ENCODE data around the gene CCDC71. TPM values are rescaled to one million over a fixed set of nuclear protein-coding genes. Genes with fewer than 3 reads are reported as not detected.

CCDC71 gene
- total RNA-seq, 1 experiment from 2014 or later: 19.0 TPM

- DNase-seq (ENCODE audit: low read depth): no peak
These were observed 34.6 kb downstream of the CCDC71 start for GRCh38 chr3:49131576-49131975.

GRCh38 chr3:49131040-49131439, 35.1 kb downstream of the CCDC71 start:
- DNase-seq (ENCODE audit: low read depth): no peak

DNA sequence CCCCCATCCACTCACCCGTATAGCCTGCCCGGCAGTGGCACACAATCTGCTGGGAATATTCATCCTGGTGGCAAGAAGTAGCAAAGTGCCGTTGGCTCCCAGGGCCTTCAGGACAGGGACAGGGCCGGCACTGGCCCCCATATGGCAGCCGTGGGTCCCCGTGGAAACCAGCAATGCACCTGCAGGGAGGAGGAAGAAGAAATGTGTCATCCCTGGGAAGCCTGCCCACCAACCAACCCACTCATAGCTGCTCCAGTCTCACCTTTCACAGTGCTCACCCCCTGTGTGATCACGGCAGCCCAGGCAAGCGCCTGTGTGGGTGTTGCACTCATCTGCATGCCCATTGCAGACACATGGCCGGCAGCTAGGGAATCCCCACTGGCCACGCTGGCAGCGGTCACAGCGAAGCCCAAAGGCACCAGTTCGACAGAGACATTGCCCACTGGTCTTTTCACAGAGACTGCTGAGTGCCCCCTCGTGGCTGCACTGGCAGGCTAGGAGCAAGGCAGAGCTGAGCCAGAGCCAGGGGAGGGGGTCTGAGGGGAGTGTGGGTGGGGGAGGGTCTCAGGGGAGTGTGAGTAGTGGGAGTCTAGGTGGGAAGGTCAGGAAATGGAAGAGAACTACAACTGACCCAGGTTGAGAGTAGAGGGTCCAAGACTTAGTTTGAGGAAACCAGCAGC, 41.0 kb downstream of the CCDC71 start:
- no peak for DNase-seq (ENCODE audit: low read depth)

GRCh38 chr3:49124203-49124602, 41.9 kb downstream of the CCDC71 start:
- DNase-seq (ENCODE audit: low read depth): no peak

- DNase-seq (ENCODE audit: low read depth): no peak
These were observed 42.4 kb downstream of the CCDC71 start for GRCh38 chr3:49123687-49124086.

DNA sequence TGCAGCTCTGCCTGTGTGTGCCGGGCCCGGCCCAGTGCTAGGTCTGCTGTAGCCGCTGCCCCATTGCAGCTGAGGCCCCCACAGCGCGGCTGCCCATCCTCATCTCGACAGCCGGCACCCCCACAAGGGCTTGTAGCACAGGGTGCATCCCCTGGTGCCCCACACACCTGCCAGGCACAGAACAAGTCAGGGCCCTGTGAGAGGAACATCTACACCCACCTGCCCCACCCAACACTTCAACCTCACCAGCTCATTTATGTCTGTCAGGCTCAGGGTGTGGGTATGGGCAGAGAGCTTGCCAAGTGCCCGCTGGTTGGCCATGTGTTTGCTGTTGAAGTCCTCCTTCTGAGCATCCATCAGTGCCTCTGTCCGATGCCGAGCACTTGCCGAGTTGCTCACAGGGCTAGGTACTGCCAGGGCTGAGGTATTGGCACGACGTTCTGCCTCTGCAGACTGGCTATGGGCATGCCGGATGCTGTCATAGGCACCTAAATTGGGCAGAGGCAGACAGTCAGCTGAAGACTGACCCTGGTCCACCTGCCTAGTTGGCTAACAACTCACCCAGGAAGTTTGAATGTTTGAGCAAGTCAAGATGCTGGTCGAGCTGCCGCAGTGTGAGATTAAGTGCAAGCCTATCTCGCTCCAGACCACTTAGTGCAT, 43.1 kb downstream of the CCDC71 start:
- no peak for DNase-seq (ENCODE audit: low read depth)

- DNase-seq (ENCODE audit: low read depth): no peak
These were observed 43.7 kb downstream of the CCDC71 start for GRCh38 chr3:49122451-49122850.

DNA sequence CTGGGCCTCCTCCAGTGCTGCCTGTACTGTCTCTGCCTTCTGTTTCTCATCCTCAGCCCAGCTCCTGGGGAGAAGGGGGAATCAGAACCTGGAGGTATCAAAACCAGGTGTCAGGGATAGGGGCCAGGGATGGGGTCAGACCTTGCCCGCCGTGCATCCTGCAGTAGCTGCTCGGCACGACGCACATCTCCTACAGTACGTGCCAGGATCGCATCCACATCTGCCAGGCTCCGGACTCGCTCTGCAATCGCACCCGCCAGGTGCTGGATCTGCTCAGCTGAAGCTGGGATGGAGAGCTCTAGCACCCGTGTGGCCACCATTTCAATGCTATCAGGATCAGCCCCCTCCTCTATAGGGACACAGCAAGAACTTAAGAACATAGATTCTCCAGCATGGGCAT, 44.1 kb downstream of the CCDC71 start:
- no peak for DNase-seq (ENCODE audit: low read depth)

DNA sequence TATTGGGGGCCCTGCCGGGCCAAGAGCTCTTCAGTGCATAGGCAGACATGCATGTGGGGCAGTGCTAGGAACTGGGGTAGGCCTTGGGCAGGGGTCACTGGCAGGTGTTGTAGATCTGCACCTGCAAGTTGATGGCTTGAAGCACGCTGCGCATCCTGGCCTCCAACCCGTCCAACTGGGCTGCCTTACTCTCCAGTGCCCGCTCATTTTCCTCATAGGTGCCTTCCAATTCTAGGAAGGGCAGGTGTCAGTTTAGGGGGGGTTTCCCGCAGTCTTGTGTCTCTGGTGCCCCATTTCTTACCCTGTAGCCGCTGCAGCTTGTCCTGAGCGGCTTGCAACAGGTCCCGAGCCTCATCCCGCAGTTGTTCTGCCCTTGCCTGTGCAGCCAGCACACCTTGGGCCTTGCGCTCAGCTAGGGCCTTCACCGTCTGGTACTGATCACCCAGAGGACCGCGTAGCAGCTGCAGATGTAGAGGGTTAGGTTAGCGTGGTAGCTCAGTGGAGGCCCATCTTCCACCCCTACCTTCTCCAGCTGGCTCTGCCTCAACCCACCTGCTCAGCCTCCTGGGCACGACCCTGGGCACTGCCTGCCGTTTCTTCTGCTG, 44.9 kb downstream of the CCDC71 start:
- no peak for DNase-seq (ENCODE audit: low read depth)

- peak; percentile 81 for DNase-seq (ENCODE audit: low read depth)
These were observed 45.5 kb downstream of the CCDC71 start, which contains the start of gene USP19 for GRCh38 chr3:49120438-49121131. Gene USP19 (minus strand): TSS chr3:49120823. CDS start chr3:49119145, 1,678 bp downstream.

- DNase-seq (ENCODE audit: low read depth): no peak
These were observed 46.1 kb downstream of the CCDC71 start for GRCh38 chr3:49120096-49120437.

DNA sequence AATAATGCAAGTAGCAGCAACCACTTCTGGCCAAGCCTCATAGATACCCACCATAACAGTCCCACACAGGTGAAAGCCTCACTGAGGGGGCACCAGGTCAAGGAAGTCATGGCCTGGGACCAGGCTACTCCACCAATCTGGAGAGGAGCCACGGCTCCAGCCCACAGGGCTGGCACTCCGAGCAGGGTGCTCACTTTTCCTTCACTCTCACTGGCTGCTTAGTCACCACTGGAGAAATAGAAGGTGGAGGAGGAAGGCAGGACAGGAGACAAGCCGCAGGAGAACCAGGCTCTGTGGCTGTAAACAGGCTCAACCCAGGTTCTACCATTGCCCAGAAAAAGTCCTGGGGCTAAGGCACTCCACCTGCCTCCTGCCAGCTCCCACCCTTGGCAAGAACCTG, 46.7 kb downstream of the CCDC71 start:
- DNase-seq (ENCODE audit: low read depth): no peak

GRCh38 chr3:49119036-49119435, 47.1 kb downstream of the CCDC71 start:
- no peak for DNase-seq (ENCODE audit: low read depth)

Other genes starting within 250 kb of the CCDC71 start
- gene ARIH2, start 247.5 kb downstream of the CCDC71 start, total RNA-seq (2014; rRNA removed; shearing (Covaris generic)): 88.4 and 94.3 TPM in 2 replicates
- 13.3 and 25.7 TPM in 2 replicates for gene P4HTM, start 176.1 kb downstream of the CCDC71 start, total RNA-seq (2014; rRNA removed; shearing (Covaris generic))
- 27.0 and 39.0 TPM in 2 replicates for gene WDR6, start 158.9 kb downstream of the CCDC71 start, total RNA-seq (2014; rRNA removed; shearing (Covaris generic))
- gene DALRD3, start 147.8 kb downstream of the CCDC71 start, total RNA-seq (2014; rRNA removed; shearing (Covaris generic)): 23.2 and 23.6 TPM in 2 replicates
- gene NDUFAF3, start 144.2 kb downstream of the CCDC71 start, total RNA-seq (2014; rRNA removed; shearing (Covaris generic)): 174 and 181 TPM in 2 replicates
- 112 and 119 TPM in 2 replicates for gene IMPDH2, start 136.9 kb downstream of the CCDC71 start, total RNA-seq (2014; rRNA removed; shearing (Covaris generic))
- 44.8 and 62.9 TPM in 2 replicates for gene QRICH1, start 72.3 kb downstream of the CCDC71 start, total RNA-seq (2014; rRNA removed; shearing (Covaris generic))
- gene QARS1, start 61.6 kb downstream of the CCDC71 start, total RNA-seq (2014; rRNA removed; shearing (Covaris generic)): 129 and 170 TPM in 2 replicates
- gene USP19, start 45.5 kb downstream of the CCDC71 start, total RNA-seq (2014; rRNA removed; shearing (Covaris generic)): 13.1 and 34.5 TPM in 2 replicates
- 229 and 329 TPM in 2 replicates for gene LAMB2, start 33.3 kb downstream of the CCDC71 start, total RNA-seq (2014; rRNA removed; shearing (Covaris generic))
- gene KLHDC8B, start 5.3 kb upstream of the CCDC71 start, total RNA-seq (2014; rRNA removed; shearing (Covaris generic)): 2.9 and 5.0 TPM in 2 replicates
- gene C3orf62, start 110.9 kb upstream of the CCDC71 start, total RNA-seq (2014; rRNA removed; shearing (Covaris generic)): 0.34 and 4.7 TPM in 2 replicates
- 11.1 and 13.9 TPM in 2 replicates for gene USP4, start 173.7 kb upstream of the CCDC71 start, total RNA-seq (2014; rRNA removed; shearing (Covaris generic))
- 169 and 207 TPM in 2 replicates for gene GPX1, start 192.0 kb upstream of the CCDC71 start, total RNA-seq (2014; rRNA removed; shearing (Covaris generic))
- gene RHOA, start 245.6 kb upstream of the CCDC71 start, total RNA-seq (2014; rRNA removed; shearing (Covaris generic)): 398 and 500 TPM in 2 replicates
- gene TCTA, start 246.1 kb upstream of the CCDC71 start, total RNA-seq (2014; rRNA removed; shearing (Covaris generic)): 22.4 and 27.3 TPM in 2 replicates